ENCODE data around the gene SLC1A3.

DNA sequence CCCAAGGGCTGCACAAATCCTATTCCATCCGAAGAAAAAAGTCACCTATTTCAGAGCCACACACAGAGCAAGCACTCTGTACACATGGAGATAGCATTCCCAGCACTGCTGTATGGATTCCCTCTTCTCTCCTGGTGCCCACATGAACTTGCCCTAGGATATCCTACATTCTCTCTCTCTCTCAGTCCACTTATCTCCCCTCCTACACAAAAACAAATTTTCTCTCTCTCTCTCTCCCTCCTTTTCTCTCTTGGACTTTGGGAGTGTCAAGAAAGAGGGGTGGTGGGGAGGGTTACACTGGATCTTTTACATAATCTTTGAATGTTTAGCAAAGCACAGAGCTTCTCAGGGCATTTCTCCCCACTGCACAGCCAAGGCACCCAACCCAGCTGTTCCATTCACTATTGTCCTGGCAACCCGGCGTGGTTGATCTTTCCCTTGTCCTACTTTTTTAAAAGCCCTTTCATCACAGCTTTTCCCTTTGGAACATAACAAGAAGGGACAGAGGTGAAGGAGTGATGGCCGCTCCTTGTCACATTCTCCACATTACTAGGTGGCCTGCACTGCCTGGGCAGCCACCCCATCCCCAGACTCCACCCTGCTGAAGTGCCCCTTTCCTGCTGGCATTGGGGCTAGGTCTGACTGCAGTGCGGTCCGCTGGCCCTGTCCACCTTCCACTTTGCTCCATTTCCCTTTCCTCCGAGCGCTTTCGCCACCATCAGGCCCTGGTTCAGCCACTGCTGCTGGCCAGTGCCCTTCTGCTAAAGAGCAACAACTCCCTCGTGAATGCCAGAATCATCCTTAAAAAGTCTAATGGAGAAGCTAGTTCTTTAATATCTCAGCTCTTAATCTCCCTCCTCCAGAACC is 22.2 kb upstream of the SLC1A3 start:
- no peak for TF ChIP-seq YY1 (IDR thresholded peaks at IDR 0.05; ENCODE audit: insufficient read depth, insufficient read length)
- TF ChIP-seq ZNF274 (IDR thresholded peaks at IDR 0.05; ENCODE audit: low read depth, low read length), result no peak
- TF ChIP-seq SUZ12 (IDR thresholded peaks at IDR 0.05; ENCODE audit: extremely low read depth, insufficient read depth, insufficient read length), result no peak
